Colonic mucosa (tissue), 4 donors: ENCODE measurements around the gene TACR1. TPM values are rescaled to one million over a fixed set of nuclear protein-coding genes. Genes with fewer than 3 reads are reported as not detected.

Source experiments
- DNase-seq: peaks from one replicate; pipeline ENCODE4 v3.0.0-alpha.2; 2020
- H3K27ac ChIP-seq: fragments of 200-600 bp; one replicate; pipeline ENCODE4 v1.8.0; 2021
- H3K27me3 ChIP-seq: fragments of 200-600 bp; one replicate; pipeline ENCODE4 v1.8.0; 2021
- H3K36me3 ChIP-seq: fragments of 200-600 bp; one replicate; pipeline ENCODE4 v1.8.0; 2021
- H3K4me1 ChIP-seq: fragments of 200-600 bp; one replicate; pipeline ENCODE4 v1.8.0; 2021; ENCODE audit warnings: mild to moderate bottlenecking
- H3K4me3 ChIP-seq: fragments of 200-600 bp; one replicate; pipeline ENCODE4 v1.8.0; 2021
- H3K9ac ChIP-seq, 2 donors: one replicate each; pipeline ENCODE4 v1.7.0; 2013; ENCODE audit warnings: control low read depth in 2 of 2, low read depth in 2 of 2, low read length in 2 of 2
- H3K9me3 ChIP-seq: fragments of 200-600 bp; one replicate; pipeline ENCODE4 v1.8.0; 2021
- CTCF ChIP-seq: fragments of 200-600 bp; IDR thresholded peaks from one replicate; pipeline ENCODE4 v1.8.0; 2022; ENCODE audit warnings: antibody characterized with exemption, mild to moderate bottlenecking
- intact Hi-C: fragments of 100-400 bp; cut with DNase I; formaldehyde crosslinking; loops from one replicate; pipeline ENCODE4 v1.14.1; 2022
- total RNA-seq, 2 donors: library from RNA; stranded (reverse); fragmentation: NEBNext Ultra II Directional in 1 of 2; extraction: Animal tissue kit (Norgen Biotek cat#: 25700) in 1 of 2; gene quantifications; one replicate each; pipeline ENCODE4 v1.2.1, GENCODE V29; 2021
- donor health status: healthy.
- donor health status: DM: no; HTN: no; CAD: no.
- donor health status: DM: no; HTN: no; CAD: no.

TACR1 gene
- total RNA-seq, 2 donors from 2014 or later = 0.37 TPM; not detected in 1

GRCh38 chr2:75139171-75139570, 60.1 kb downstream of the TACR1 start:
- TF ChIP-seq CTCF = no peak
- no peak for DNase-seq
- no peaks in the 10 kb centered on the region for H3K9me3 ChIP-seq
- intact Hi-C loops = no loop called here
- H3K9ac ChIP-seq = no peak overlapping the region
- H3K36me3 ChIP-seq = no peaks in the 10 kb centered on the region
- H3K27ac ChIP-seq = no peak overlapping the region
- H3K4me1 ChIP-seq = no peaks in the 10 kb centered on the region
- no peaks in the 10 kb centered on the region for H3K27me3 ChIP-seq
- H3K4me3 ChIP-seq = no peak overlapping the region

GRCh38 chr2:75138528-75138927, 60.8 kb downstream of the TACR1 start:
- no peak for DNase-seq
- H3K9me3 ChIP-seq = no peaks in the 10 kb centered on the region
- H3K9ac ChIP-seq = no peak overlapping the region
- H3K36me3 ChIP-seq = no peaks in the 10 kb centered on the region
- H3K4me3 ChIP-seq = no peak overlapping the region
- no peak overlapping the region for H3K27ac ChIP-seq
- no peak for TF ChIP-seq CTCF
- intact Hi-C loops = no loop called here
- no peaks in the 10 kb centered on the region for H3K4me1 ChIP-seq
- H3K27me3 ChIP-seq = no peaks in the 10 kb centered on the region

GRCh38 chr2:75135776-75136400, 63.4 kb downstream of the TACR1 start:
- no peak overlapping the region for H3K9ac ChIP-seq
- DNase-seq = no peak
- intact Hi-C loops = no loop called here
- H3K9me3 ChIP-seq = no peaks in the 10 kb centered on the region
- H3K36me3 ChIP-seq = no peaks in the 10 kb centered on the region
- H3K27ac ChIP-seq = no peak overlapping the region
- H3K27me3 ChIP-seq = no peaks in the 10 kb centered on the region
- H3K4me3 ChIP-seq = no peak overlapping the region
- TF ChIP-seq CTCF = no peak
- H3K4me1 ChIP-seq = no peaks in the 10 kb centered on the region

GRCh38 chr2:75134860-75135259, 64.5 kb downstream of the TACR1 start:
- TF ChIP-seq CTCF = no peak
- H3K27ac ChIP-seq = no peak overlapping the region
- no peak overlapping the region for H3K9ac ChIP-seq
- no peak for DNase-seq
- H3K9me3 ChIP-seq = no peaks in the 10 kb centered on the region
- H3K36me3 ChIP-seq = no peaks in the 10 kb centered on the region
- no peak overlapping the region for H3K4me3 ChIP-seq
- no peaks in the 10 kb centered on the region for H3K4me1 ChIP-seq
- intact Hi-C loops = no loop called here
- H3K27me3 ChIP-seq = no peaks in the 10 kb centered on the region

GRCh38 chr2:75133621-75134570, 65.4 kb downstream of the TACR1 start:
- no peak overlapping the region for H3K4me3 ChIP-seq
- H3K9ac ChIP-seq = no peak overlapping the region
- H3K36me3 ChIP-seq = no peaks in the 10 kb centered on the region
- no peak for TF ChIP-seq CTCF
- H3K4me1 ChIP-seq = no peaks in the 10 kb centered on the region
- intact Hi-C loops = no loop called here
- no peak for DNase-seq
- no peak overlapping the region for H3K27ac ChIP-seq
- no peaks in the 10 kb centered on the region for H3K27me3 ChIP-seq
- no peaks in the 10 kb centered on the region for H3K9me3 ChIP-seq
